ENCODE results near the gene ATP10A. TPM values are rescaled to one million over a fixed set of nuclear protein-coding genes. Genes with fewer than 3 reads are reported as not detected.

Gene ATP10A, protein sequence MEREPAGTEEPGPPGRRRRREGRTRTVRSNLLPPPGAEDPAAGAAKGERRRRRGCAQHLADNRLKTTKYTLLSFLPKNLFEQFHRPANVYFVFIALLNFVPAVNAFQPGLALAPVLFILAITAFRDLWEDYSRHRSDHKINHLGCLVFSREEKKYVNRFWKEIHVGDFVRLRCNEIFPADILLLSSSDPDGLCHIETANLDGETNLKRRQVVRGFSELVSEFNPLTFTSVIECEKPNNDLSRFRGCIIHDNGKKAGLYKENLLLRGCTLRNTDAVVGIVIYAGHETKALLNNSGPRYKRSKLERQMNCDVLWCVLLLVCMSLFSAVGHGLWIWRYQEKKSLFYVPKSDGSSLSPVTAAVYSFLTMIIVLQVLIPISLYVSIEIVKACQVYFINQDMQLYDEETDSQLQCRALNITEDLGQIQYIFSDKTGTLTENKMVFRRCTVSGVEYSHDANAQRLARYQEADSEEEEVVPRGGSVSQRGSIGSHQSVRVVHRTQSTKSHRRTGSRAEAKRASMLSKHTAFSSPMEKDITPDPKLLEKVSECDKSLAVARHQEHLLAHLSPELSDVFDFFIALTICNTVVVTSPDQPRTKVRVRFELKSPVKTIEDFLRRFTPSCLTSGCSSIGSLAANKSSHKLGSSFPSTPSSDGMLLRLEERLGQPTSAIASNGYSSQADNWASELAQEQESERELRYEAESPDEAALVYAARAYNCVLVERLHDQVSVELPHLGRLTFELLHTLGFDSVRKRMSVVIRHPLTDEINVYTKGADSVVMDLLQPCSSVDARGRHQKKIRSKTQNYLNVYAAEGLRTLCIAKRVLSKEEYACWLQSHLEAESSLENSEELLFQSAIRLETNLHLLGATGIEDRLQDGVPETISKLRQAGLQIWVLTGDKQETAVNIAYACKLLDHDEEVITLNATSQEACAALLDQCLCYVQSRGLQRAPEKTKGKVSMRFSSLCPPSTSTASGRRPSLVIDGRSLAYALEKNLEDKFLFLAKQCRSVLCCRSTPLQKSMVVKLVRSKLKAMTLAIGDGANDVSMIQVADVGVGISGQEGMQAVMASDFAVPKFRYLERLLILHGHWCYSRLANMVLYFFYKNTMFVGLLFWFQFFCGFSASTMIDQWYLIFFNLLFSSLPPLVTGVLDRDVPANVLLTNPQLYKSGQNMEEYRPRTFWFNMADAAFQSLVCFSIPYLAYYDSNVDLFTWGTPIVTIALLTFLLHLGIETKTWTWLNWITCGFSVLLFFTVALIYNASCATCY (N-terminal part only)
- total RNA-seq (2014; rRNA removed; shearing (Covaris generic)): 1.4 and 2.0 TPM in 2 replicates

DNA sequence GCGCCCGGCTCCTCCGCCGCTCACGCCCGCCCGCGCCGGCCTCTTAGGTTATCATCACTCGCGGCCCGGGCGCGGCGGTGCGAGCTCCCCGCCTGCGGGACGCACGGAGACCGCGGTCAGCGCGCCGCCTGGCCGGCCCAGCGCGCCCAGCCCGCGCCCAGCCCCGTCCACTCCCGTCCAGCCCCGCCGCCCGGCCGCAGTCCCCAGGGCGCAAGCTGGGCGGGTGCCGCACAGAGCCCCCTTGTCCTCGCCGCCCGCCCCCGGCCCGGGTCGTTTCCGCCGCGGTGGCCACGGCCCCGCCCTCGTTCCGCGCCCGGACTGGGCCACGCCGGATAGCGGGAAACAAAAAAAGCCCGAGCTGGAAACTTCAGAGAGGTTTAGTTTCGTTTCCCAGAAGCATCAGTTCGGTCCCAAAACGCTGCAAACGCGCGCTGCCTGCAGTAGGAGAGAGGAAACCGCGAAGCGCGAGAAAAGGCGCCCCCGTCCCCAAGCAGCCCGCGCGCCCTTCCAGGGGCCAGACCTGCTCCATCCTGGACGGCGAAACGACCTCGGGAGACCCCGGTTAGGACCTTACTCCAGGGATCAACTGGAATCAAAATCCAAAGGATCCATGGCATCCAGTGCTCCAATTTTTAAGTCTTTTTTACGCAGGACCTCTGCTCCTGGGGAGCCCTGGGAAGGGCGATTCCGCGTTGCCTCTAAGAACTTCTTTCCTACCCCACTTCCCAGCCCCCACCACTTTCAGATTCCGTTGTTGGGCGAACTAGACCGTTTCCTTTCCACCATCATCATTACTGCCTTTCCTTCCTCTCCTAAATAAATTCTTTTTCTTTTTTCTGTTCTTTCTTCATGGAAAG, at the start of gene ATP10A:
Gene ATP10A, minus strand, starts transcription at position 217 of the 857 bp plus-strand sequence. CDS start 231 bp downstream, outside the sequence.
- Histone ChIP-seq H3K27me3 (ENCODE audit: control insufficient read depth, insufficient read depth, low read length) (peaks cover 37% of the 10 kb centered on the region), H3K4me3 (ENCODE audit: insufficient read depth, low read depth, low read length) (peak within 1 kb of the TSS; percentile 47), H3K36me3 (replicated peaks; ENCODE audit: control insufficient read depth, insufficient read depth, low read length) (no peaks in the 10 kb centered on the region)
- peak; percentile 78 for DNase-seq

DNA sequence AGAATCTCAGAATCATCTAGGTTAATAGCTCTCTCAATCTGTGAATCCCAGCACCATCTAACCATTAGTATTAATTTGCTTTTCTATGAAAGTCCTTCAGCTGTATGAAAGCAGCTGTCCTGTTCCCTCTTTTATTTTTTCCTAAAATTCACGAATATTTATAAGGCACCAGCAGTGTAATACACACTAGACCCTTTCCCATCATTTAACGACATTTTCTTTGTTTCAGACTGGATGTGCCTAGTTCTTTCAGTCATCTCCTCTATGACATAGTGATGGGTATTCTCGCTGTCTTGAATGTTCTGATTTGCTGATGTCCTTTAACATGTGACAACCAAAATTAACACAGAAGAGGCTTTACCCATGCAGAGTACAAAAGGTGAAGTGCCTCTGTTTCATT, 48.9 kb upstream of the ATP10A start:
- Histone ChIP-seq H3K36me3 (replicated peaks; ENCODE audit: control insufficient read depth, insufficient read depth, low read length) (no peaks in the 10 kb centered on the region), H3K27me3 (ENCODE audit: control insufficient read depth, insufficient read depth, low read length) (no peaks in the 10 kb centered on the region), H3K4me3 (ENCODE audit: insufficient read depth, low read depth, low read length) (no peak overlapping the region)
- DNase-seq: no peak

DNA sequence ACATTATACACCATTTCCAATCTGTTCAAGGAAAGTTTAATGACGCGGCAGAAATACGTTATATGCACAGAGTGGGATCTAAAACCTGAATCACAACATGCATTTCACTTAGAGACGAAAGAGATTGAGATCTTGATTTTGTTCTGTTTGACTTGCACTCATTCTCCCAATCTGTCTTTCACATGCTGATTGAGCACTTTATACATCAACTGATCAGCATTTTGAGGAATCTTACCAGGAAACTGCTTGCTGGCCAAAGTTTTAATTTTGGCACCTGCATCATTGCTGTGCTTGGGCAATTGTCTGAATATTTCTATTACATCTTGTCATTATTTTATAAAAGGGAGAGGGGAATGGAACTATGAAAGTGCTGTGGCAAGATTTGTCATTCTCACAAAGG, 47.7 kb upstream of the ATP10A start:
- Histone ChIP-seq H3K36me3 (replicated peaks; ENCODE audit: control insufficient read depth, insufficient read depth, low read length) (no peaks in the 10 kb centered on the region), H3K27me3 (ENCODE audit: control insufficient read depth, insufficient read depth, low read length) (no peaks in the 10 kb centered on the region), H3K4me3 (ENCODE audit: insufficient read depth, low read depth, low read length) (no peak overlapping the region)
- DNase-seq: peak; percentile 4

DNA sequence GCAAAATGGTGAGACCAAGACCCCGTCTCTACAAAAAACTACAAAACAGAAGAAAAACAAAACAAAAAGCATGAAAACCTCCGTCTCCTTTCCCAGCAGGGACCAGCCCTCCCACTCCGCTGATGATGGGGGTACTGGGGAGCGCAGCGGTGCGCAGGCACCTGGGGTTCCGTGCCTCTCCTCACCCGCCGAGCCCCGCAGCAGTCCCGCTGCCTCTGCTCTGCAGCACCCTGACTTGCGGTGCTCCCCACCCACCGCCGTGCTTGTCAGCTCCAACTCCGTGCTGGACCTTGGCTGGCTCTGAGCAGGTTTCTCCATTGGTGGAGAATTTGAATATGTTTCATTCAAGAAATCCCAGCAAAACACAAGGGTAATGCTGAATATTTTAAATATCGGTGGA, 46.7 kb upstream of the ATP10A start:
- no peaks in the 10 kb centered on the region for H3K36me3 ChIP-seq (replicated peaks; ENCODE audit: control insufficient read depth, insufficient read depth, low read length)
- no peaks in the 10 kb centered on the region for H3K27me3 ChIP-seq (ENCODE audit: control insufficient read depth, insufficient read depth, low read length)
- H3K4me3 ChIP-seq (ENCODE audit: insufficient read depth, low read depth, low read length): no peak overlapping the region
- peak; percentile 27 for DNase-seq

DNA sequence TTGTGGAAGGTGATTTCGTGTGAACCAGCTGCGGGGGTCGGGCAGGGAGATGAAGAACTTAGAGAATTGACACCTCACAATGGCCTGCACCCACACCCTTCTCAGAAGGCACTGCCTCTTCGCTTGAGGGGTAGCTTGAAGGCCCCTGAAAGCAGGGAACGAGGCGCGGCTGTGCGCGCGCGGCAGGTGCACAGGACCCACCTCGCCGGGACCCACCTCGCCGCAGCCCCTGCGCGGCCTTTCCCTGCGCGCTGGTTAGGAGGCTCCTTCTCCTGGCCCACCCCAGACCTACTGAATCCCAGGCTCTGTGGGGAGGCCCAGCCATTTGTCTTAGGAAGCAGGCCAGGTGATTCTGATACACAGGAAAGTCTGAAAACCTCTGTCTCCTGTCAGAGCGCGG, 46.2 kb upstream of the ATP10A start:
- H3K27me3 ChIP-seq (ENCODE audit: control insufficient read depth, insufficient read depth, low read length): no peaks in the 10 kb centered on the region
- DNase-seq: peak; percentile 34
- H3K4me3 ChIP-seq (ENCODE audit: insufficient read depth, low read depth, low read length): no peak overlapping the region
- no peaks in the 10 kb centered on the region for H3K36me3 ChIP-seq (replicated peaks; ENCODE audit: control insufficient read depth, insufficient read depth, low read length)

DNA sequence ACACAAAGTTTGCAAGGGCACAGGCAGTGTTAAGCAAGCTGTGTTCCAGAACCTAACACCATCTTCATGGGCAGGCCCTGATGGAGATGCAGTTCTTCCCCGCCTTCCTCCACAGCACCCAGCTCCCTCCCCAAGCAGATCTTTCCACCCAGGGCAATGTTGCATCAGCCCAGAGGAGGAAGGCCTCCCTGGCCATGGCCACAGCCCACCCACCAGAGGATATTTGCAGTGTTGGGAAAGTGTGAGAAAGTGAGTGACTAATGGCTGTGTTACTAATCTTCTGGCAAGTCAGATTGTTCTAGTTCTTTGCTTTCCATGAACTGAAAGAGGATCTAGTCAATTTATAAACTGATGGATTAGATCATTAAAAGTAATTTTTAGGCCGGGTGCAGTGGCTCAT, 42.0 kb upstream of the ATP10A start:
- no peaks in the 10 kb centered on the region for H3K36me3 ChIP-seq (replicated peaks; ENCODE audit: control insufficient read depth, insufficient read depth, low read length)
- H3K27me3 ChIP-seq (ENCODE audit: control insufficient read depth, insufficient read depth, low read length): no peaks in the 10 kb centered on the region
- no peak overlapping the region for H3K4me3 ChIP-seq (ENCODE audit: insufficient read depth, low read depth, low read length)
- no peak for DNase-seq

DNA sequence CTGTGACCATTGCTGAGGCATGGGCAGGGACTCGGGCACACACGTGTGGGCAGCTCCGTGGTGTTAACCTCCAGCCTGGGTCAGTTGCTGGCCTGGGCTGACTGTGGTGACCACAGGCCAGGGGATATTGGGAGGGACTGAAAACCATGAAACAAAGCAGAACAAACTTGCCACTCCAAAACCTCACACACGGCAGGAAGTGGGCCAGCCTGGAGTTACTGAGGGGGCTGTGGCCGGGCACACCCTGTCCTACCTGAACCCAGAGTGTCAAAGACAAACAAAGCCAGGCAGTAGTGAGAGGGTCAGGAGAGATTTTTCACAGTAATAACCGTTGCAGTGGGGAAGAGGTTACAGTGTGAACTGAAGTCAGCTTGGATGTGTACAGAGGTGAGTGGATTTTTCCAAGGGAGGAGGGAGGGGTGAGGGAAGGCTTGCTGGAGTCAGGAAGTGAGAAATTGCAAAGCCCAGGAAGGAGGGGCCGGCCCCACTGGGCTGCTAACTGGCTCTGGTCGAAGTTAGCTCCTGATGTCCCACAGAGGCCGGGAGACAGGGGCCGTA, 40.0 kb upstream of the ATP10A start:
- no peak overlapping the region for H3K4me3 ChIP-seq (ENCODE audit: insufficient read depth, low read depth, low read length)
- no peaks in the 10 kb centered on the region for H3K27me3 ChIP-seq (ENCODE audit: control insufficient read depth, insufficient read depth, low read length)
- no peak for DNase-seq
- no peaks in the 10 kb centered on the region for H3K36me3 ChIP-seq (replicated peaks; ENCODE audit: control insufficient read depth, insufficient read depth, low read length)

DNA sequence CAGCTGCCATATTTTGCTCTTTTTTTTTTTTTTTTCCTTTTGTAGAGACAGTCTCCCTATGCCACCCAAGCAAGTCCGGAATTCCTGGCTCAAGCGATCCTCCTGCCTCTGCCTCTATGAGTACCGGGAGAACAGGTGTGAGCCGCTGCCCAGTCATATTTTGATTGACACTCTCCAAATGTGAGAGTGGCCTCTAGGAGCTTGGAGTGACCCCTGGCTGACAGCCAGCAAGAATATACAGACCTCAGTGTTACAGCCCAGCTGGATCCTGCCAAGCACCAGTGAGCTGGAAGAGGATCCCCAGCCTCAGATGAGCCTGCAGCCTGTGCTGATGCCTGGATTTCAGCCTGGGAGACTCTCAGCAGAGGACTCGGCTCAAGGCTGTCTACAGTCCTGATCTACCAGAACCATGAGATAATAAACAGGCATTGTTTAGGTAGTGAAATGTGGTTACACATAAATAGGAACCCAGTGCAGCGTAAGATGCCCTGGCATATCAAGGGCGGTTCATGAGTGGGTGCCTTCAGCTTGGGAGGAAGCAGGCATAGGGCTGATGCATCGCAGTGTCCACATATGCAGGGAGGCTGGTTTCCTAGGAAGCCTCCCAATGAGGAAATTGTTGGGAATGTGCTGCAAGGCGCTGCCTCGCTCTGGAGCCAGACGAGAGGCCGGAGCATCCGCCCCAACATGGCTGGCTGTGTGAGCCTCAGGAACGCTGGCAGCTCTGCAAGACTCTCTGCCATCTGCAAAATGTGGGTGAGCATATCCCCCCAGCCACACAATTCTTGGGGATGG, 38.9 kb upstream of the ATP10A start:
- no peaks in the 10 kb centered on the region for H3K27me3 ChIP-seq (ENCODE audit: control insufficient read depth, insufficient read depth, low read length)
- no peaks in the 10 kb centered on the region for H3K36me3 ChIP-seq (replicated peaks; ENCODE audit: control insufficient read depth, insufficient read depth, low read length)
- no peak overlapping the region for H3K4me3 ChIP-seq (ENCODE audit: insufficient read depth, low read depth, low read length)
- no peak for DNase-seq

DNA sequence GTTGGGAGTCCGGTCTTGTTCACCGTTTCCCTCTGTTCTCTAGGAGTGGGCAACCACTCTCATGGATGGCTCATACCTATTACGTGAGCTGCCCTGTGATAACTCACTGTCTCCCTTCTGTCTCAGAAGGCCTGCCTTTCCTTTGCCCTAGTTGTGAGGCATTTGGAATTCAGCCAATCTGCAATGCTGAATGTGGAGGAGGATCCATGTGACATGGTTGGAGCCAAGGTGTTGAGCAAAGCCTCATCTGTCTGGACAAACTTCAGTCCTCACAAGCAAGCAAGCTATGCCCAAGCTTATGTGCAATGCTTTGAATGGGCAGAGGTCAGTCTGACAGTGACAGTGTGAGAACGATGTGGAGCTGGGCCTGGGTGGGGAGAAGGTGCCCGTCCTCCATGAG, 37.8 kb upstream of the ATP10A start:
- peak; percentile 4 for DNase-seq

DNA sequence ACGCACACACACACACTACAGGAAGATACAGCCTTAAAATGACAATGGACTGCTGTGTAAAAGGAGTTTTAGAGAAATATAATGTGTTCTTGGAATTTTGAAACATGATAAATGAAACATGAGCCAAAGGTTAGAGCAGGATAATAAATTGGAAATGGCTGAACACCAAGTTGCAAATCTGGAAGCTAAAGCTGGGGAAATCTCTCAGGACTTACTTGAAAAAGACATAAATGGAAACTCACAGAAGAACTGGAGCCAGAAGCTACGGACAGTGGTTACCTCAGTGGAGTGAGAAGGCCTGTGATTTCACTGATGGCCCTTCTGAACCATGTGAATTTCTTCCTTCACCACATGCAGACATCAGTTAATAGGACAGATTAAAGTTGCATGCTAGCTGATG, 37.3 kb upstream of the ATP10A start:
- Histone ChIP-seq H3K27me3 (ENCODE audit: control insufficient read depth, insufficient read depth, low read length) (no peaks in the 10 kb centered on the region), H3K36me3 (replicated peaks; ENCODE audit: control insufficient read depth, insufficient read depth, low read length) (no peaks in the 10 kb centered on the region), H3K4me3 (ENCODE audit: insufficient read depth, low read depth, low read length) (no peak overlapping the region)
- DNase-seq: no peak

More for the DNA sequence above, 37.8 kb upstream of the ATP10A start:
- no peaks in the 10 kb centered on the region for H3K36me3 ChIP-seq (replicated peaks; ENCODE audit: control insufficient read depth, insufficient read depth, low read length)
- no peak overlapping the region for H3K4me3 ChIP-seq (ENCODE audit: insufficient read depth, low read depth, low read length)
- H3K27me3 ChIP-seq (ENCODE audit: control insufficient read depth, insufficient read depth, low read length): no peaks in the 10 kb centered on the region

DNA sequence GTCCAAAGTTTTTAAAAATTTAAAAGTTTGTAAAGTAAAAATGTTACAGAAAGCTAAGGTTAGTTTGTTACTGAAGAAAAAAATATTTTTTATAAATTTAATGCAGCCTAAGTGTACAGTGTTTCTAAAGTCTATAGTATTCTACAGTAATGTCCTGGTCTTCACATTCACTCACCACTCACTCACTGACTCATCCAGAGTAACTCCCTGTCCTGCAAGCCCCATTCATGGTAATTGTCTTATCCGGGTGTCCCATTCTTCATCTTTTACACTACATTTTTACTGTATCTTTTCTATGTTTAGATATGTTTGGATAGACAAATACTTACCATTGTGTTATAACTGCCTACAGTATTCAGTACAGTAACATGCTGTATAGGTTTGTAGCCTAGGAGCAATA, 36.7 kb upstream of the ATP10A start:
- H3K36me3 ChIP-seq (replicated peaks; ENCODE audit: control insufficient read depth, insufficient read depth, low read length): no peaks in the 10 kb centered on the region
- no peak for DNase-seq
- no peaks in the 10 kb centered on the region for H3K27me3 ChIP-seq (ENCODE audit: control insufficient read depth, insufficient read depth, low read length)
- no peak overlapping the region for H3K4me3 ChIP-seq (ENCODE audit: insufficient read depth, low read depth, low read length)

DNA sequence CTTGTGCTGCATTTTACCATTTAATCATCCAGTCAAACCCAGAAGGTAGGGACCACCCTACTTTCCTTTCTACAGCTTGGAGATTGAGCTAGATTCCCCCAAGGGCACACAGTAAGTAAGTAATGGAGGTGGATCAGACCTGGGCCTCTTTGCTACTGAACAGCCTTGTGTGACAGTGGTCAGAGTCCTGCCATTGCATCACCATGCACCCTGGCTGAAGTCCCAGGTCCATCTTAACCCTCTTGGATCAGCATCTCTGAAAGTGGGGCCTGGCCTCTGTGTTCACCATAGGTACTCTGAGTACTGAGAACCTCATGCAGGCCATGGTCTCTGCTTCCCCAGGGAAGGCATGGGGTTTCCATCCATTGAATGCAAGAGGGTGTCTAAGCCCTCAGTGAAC, 34.5 kb upstream of the ATP10A start:
- no peaks in the 10 kb centered on the region for H3K27me3 ChIP-seq (ENCODE audit: control insufficient read depth, insufficient read depth, low read length)
- H3K36me3 ChIP-seq (replicated peaks; ENCODE audit: control insufficient read depth, insufficient read depth, low read length): no peaks in the 10 kb centered on the region
- no peak overlapping the region for H3K4me3 ChIP-seq (ENCODE audit: insufficient read depth, low read depth, low read length)
- no peak for DNase-seq

DNA sequence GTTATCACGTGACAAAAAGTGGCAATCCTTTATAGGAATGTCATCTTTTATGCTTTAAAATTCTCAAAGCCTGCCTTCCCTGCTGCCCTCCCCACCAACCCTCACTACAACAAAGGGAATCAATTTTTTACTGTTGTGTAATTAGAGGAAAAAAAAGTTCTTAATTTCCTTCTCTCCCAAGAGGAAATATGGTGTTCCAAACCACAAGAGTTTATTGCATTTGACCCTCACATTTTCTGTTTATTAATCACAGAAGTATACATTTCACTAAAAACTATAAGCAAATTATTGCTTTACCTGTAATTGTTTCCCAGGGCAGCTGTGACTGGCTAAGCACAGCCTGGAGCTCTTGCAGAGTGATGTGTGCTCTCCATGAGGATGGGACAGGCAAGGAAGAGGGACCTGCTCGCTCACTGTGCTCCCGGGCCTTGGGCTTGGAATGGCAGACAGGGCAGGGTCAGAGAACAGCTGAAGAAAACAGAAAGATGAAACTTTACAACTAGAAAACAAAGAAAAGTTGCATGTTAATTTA, 31.3 kb upstream of the ATP10A start:
- Histone ChIP-seq H3K27me3 (ENCODE audit: control insufficient read depth, insufficient read depth, low read length) (no peaks in the 10 kb centered on the region), H3K4me3 (ENCODE audit: insufficient read depth, low read depth, low read length) (no peak overlapping the region), H3K36me3 (replicated peaks; ENCODE audit: control insufficient read depth, insufficient read depth, low read length) (no peaks in the 10 kb centered on the region)
- no peak for DNase-seq

All from H7 (cell line).